Peyer's patch (tissue), 4 donors: ENCODE data around the gene MON1A.

Source experiments
- POLR2A ChIP-seq, 2 donors: fragments of 450-650 bp; IDR thresholded peaks; one replicate each; pipeline ENCODE4 v1.5.1; 2017; ENCODE audit warnings: antibody characterized with exemption in 2 of 2, mild to moderate bottlenecking in 2 of 2, moderate library complexity in 2 of 2
- TF ChIP-seq, protein P1 (sequence below), 6 experiments: fragments of 450-650 bp in 4 of 6; fragments of 200-600 bp in 2 of 6; sonication (generic) in 1 of 6; IDR thresholded peaks; one replicate each; pipeline ENCODE4 v1.5.1; 2017 to 2019; ENCODE audit warnings: antibody characterized with exemption in 6 of 6, mild to moderate bottlenecking in 3 of 6, moderate library complexity in 1 of 6

- no peak for TF ChIP-seq POLR2A (IDR thresholded peaks at IDR 0.05)
- TF ChIP-seq, protein P1, sequence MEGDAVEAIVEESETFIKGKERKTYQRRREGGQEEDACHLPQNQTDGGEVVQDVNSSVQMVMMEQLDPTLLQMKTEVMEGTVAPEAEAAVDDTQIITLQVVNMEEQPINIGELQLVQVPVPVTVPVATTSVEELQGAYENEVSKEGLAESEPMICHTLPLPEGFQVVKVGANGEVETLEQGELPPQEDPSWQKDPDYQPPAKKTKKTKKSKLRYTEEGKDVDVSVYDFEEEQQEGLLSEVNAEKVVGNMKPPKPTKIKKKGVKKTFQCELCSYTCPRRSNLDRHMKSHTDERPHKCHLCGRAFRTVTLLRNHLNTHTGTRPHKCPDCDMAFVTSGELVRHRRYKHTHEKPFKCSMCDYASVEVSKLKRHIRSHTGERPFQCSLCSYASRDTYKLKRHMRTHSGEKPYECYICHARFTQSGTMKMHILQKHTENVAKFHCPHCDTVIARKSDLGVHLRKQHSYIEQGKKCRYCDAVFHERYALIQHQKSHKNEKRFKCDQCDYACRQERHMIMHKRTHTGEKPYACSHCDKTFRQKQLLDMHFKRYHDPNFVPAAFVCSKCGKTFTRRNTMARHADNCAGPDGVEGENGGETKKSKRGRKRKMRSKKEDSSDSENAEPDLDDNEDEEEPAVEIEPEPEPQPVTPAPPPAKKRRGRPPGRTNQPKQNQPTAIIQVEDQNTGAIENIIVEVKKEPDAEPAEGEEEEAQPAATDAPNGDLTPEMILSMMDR (IDR thresholded peaks at IDR 0.05): no peak
Measured at GRCh38 chr3:49916686-49917085, 12.9 kb downstream of the MON1A start.
